Neutrophil (primary cell): ENCODE measurements around the gene PNLIPRP2.

Source experiments
- H3K27ac ChIP-seq: fragments of 200-600 bp; sonication (generic); 2 replicates; pipeline ENCODE4 v1.5.1; 2016; ENCODE audit warnings: mild to moderate bottlenecking, moderate library complexity
- H3K27me3 ChIP-seq: fragments of 200-600 bp; sonication (generic); 2 replicates; pipeline ENCODE4 v1.6.0; 2016; ENCODE audit warnings: mild to moderate bottlenecking
- H3K36me3 ChIP-seq: fragments of 200-600 bp; sonication (generic); 2 replicates; pipeline ENCODE4 v1.5.1; 2017
- H3K4me1 ChIP-seq, 2 experiments: fragments of 200-600 bp in 1 of 2; sonication (generic) in 1 of 2; 1 replicate in 1 of 2; 2 replicates in 1 of 2; pipeline versions ENCODE4 v1.5.1 to v1.6.1; 2013 to 2016; ENCODE audit warnings: low read depth in 1 of 2, low read length in 1 of 2, mild to moderate bottlenecking in 1 of 2, moderate library complexity in 1 of 2; ENCODE audit not compliant: control insufficient read depth in 1 of 2, insufficient read depth in 1 of 2
- H3K4me3 ChIP-seq, 2 experiments: fragments of 200-600 bp in 1 of 2; sonication (generic) in 1 of 2; 1 replicate in 1 of 2; 2 replicates in 1 of 2; pipeline ENCODE4 v1.5.1; 2013 to 2016; ENCODE audit warnings: low read depth in 1 of 2, low read length in 1 of 2, mild to moderate bottlenecking in 1 of 2, moderate library complexity in 1 of 2
- H3K9me3 ChIP-seq: fragments of 200-600 bp; sonication (generic); 2 replicates; pipeline ENCODE4 v1.5.1; 2016
- TF ChIP-seq, protein P1 (sequence below): fragments of 200-600 bp; sonication (generic); IDR thresholded peaks from 2 replicates; pipeline ENCODE4 v1.5.1; 2016; ENCODE audit warnings: antibody characterized with exemption

PNLIPRP2 gene

DNA sequence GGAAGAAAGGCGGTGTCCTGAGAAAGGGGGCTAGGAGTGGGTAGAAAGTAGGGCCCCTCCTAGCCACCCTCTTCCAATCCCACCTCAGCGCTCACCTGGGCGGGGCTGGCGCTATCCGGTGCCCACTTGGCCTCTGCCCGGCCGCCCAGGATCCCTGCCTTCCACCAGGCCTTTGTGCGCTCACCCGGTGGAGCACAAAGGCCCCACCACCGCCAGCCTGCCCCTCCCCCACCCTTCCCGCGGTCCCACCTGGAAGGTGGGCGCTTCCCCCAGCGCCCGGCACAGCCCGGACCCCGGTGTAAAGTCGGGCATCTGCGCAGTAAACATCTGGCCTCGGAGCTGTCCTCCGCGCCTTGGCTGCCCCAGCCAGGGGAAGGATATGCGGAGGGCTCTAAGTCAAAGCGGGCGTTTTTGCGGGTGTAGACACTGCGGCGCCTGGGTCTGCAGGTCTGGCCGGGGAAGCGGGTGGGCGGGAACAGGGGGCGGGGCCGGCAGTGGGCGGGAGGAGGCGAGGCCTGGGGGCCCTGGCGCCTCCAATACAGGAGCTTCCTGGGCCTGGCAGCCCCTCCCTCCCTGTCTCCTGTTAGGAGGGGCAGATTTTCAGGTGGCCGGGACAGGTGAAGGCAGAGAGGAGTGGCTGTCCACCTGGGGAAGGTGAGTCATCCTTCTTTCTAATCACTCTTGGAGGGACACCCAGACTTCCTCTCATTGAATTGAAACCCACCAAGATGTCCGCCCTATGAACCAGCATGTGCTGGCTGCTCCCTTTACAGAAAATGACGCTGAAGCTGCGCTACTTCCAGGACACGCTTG lies 49.3 kb downstream of the PNLIPRP2 start:
- peaks cover 54% of the 10 kb centered on the region for H3K27me3 ChIP-seq
- H3K9me3 ChIP-seq = no peaks in the 10 kb centered on the region
- H3K4me1 ChIP-seq = no peaks in the 10 kb centered on the region
- H3K36me3 ChIP-seq = no peaks in the 10 kb centered on the region
- TF ChIP-seq, protein P1, sequence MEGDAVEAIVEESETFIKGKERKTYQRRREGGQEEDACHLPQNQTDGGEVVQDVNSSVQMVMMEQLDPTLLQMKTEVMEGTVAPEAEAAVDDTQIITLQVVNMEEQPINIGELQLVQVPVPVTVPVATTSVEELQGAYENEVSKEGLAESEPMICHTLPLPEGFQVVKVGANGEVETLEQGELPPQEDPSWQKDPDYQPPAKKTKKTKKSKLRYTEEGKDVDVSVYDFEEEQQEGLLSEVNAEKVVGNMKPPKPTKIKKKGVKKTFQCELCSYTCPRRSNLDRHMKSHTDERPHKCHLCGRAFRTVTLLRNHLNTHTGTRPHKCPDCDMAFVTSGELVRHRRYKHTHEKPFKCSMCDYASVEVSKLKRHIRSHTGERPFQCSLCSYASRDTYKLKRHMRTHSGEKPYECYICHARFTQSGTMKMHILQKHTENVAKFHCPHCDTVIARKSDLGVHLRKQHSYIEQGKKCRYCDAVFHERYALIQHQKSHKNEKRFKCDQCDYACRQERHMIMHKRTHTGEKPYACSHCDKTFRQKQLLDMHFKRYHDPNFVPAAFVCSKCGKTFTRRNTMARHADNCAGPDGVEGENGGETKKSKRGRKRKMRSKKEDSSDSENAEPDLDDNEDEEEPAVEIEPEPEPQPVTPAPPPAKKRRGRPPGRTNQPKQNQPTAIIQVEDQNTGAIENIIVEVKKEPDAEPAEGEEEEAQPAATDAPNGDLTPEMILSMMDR = no peak
- H3K27ac ChIP-seq = no peak overlapping the region
- H3K4me3 ChIP-seq = no peak overlapping the region

DNA sequence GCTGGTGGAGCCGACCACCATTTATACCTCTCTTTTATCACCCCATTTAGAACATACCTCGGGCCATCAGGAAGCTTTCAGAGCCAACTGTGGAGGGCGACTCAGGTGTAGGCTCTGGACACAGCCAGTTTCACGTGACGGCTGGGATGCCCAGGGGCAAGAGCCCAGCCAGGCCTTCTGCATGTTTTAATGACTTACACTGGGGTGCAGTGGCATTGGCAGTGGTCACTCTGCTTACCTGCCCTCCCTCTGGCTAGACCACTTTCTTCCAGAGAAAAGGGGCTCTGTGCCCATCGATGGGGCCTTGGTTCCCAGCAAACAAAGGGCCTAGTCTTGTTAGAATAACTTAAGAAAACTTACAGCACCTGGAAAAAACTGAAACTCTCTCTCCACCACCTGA lies 50.0 kb downstream of the PNLIPRP2 start:
- H3K27me3 ChIP-seq = peaks cover 54% of the 10 kb centered on the region
- H3K36me3 ChIP-seq = no peaks in the 10 kb centered on the region
- H3K9me3 ChIP-seq = no peaks in the 10 kb centered on the region
- TF ChIP-seq, protein P1 = no peak
- no peak overlapping the region for H3K4me3 ChIP-seq
- H3K4me1 ChIP-seq = no peaks in the 10 kb centered on the region
- H3K27ac ChIP-seq = no peak overlapping the region

DNA sequence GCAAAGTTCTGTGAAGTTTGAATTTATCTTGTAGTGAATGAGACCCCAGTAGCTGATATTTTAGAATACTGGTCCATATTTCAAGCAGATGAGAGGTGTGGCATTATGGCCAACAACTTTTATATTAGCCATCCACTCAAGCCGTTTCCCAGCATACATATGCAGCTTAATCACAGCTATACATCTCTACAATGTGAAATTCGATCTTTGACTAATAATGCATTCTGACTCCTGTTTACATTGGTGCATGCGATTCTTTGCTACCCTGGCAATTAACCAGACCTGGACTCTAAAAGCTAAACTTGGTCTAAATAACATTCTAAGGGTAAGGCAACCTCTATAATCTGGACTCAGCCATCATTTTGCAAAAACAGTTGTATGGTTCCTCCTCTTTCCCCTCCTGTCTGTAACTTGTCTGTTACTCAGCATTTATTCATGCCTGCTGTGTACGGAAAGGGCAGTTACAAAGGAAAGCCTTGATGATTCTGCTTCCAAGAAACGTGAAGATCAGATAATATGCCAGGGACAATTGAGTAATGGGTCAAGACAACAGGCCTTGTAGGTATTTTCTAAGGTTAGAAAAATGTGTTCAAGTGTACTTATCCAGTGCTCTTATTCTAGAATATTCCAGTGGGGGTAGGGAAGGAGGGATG lies 50.6 kb downstream of the PNLIPRP2 start:
- H3K36me3 ChIP-seq = no peaks in the 10 kb centered on the region
- H3K4me1 ChIP-seq = no peaks in the 10 kb centered on the region
- no peak overlapping the region for H3K4me3 ChIP-seq
- peaks cover 54% of the 10 kb centered on the region for H3K27me3 ChIP-seq
- no peaks in the 10 kb centered on the region for H3K9me3 ChIP-seq
- no peak overlapping the region for H3K27ac ChIP-seq
- TF ChIP-seq, protein P1 = no peak

DNA sequence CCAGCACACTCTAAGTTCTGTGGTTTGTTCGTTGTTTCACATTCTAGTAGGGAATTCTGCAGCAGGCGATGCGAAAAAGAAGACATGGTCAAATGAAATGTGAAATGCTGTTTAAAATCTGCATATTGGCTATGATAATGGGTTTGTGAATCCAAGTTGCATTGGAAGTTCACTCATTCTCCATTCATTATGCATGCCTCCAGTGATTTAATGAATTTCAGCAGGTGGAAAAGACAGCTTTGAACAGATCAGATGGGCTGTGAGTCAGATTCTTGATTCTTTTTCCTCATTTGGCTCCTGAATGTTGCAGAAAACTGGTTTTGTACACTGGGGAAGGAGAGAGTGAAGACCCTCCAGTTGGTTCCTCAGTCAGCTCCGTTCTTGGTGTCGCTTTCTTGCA lies 52.1 kb downstream of the PNLIPRP2 start:
- TF ChIP-seq, protein P1 = no peak
- no peak overlapping the region for H3K4me3 ChIP-seq

DNA sequence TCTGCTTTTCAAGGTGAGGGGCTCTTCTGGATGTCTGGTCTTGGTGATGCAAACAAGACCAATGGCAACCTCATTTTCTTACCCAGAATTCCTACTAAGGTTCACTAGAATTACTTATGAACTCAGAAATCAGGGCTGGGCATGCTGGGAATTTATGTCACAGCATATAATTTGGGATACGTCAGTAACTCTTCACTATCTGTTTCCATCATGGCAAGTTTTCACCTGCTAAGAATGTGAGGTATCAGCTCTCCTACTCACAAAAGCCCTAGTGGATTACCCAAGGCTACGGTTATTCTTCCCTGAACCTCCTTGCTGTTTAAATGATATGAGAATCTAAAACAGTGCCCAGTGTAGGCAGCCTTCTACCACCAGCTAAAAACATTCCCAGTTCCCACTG lies 53.1 kb downstream of the PNLIPRP2 start:
- TF ChIP-seq, protein P1 = no peak

More for the DNA sequence above, 52.1 kb downstream of the PNLIPRP2 start:
- Histone ChIP-seq H3K36me3 (no peaks in the 10 kb centered on the region), H3K27me3 (peaks cover 54% of the 10 kb centered on the region), H3K27ac (no peak overlapping the region), H3K4me1 (no peaks in the 10 kb centered on the region), H3K9me3 (no peaks in the 10 kb centered on the region)

More for the DNA sequence above, 53.1 kb downstream of the PNLIPRP2 start:
- Histone ChIP-seq H3K4me1 (no peaks in the 10 kb centered on the region), H3K27ac (no peak overlapping the region), H3K9me3 (no peaks in the 10 kb centered on the region), H3K27me3 (peaks cover 53% of the 10 kb centered on the region), H3K4me3 (no peak overlapping the region), H3K36me3 (no peaks in the 10 kb centered on the region)
